Measurements from ENCODE around the gene KRT23. TPM values are rescaled to one million over a fixed set of nuclear protein-coding genes. Genes with fewer than 3 reads are reported as not detected.

The KRT23 gene
- total and polyA plus RNA-seq, 2 of the 13 experiments (the other 11 are each of a cell fraction or from before 2014, with no cell fraction given), result 24.7 to 51.1 TPM

GRCh38 chr17:40909351-40909750 is 28.1 kb downstream of the KRT23 start (continued):
- TF ChIP-seq ZHX2 (IDR thresholded peaks at IDR 0.05; ENCODE audit: low read depth) (no peak), ZHX2 (CRISPR knock-in tag; IDR thresholded peaks at IDR 0.05; ENCODE audit: borderline replicate concordance) (no peak; the same call in 1 of the 2 replicates), KAT2B (IDR thresholded peaks at IDR 0.05; ENCODE audit: borderline replicate concordance, low read depth, low read length) (no peak), AHDC1 (CRISPR knock-in tag; IDR thresholded peaks at IDR 0.05; ENCODE audit: borderline replicate concordance) (no peak), ZNF550 (CRISPR knock-in tag; IDR thresholded peaks at IDR 0.05; ENCODE audit: borderline replicate concordance) (no peak), SP5 (CRISPR knock-in tag; IDR thresholded peaks at IDR 0.05; ENCODE audit: borderline replicate concordance, low read depth) (no peak), BCLAF1 (IDR thresholded peaks at IDR 0.05) (no peak), ZNF441 (CRISPR knock-in tag; IDR thresholded peaks at IDR 0.05; ENCODE audit: borderline replicate concordance) (no peak), ZMAT5 (CRISPR knock-in tag; IDR thresholded peaks at IDR 0.05; ENCODE audit: borderline replicate concordance, low read depth) (no peak), ZNF329 (CRISPR knock-in tag; IDR thresholded peaks at IDR 0.05; ENCODE audit: low read depth) (no peak), ZNF841 (CRISPR knock-in tag; IDR thresholded peaks at IDR 0.05; ENCODE audit: borderline replicate concordance) (no peak)
